ENCODE measurements around the gene PLAAT2. TPM values are rescaled to one million over a fixed set of nuclear protein-coding genes. Genes with fewer than 3 reads are reported as not detected.

PLAAT2 gene
- total and polyA plus RNA-seq, 2 of the 13 experiments (the other 11 are each of a cell fraction or from before 2014, with no cell fraction given): 0.22 TPM; not detected in 1

- CTCF ChIA-PET (ENCODE audit: low intra/inter-chr PET ratio, low total read pairs): interaction anchor here (1.7 kb wide), 1 partner anchor 28 kb away, joined by 21 read pairs; no protein-coding TSS in a partner anchor
- POLR2A ChIA-PET: no interaction called here
- H3K27ac ChIP-seq (ENCODE audit: extremely low read length, insufficient read depth, low read length): no peak overlapping the region
- H3K36me3 ChIP-seq (replicated peaks in 1 of 2; ENCODE audit: control insufficient read depth in 1 of 2, insufficient read depth in 2 of 2, low read length in 2 of 2): no peaks in the 10 kb centered on the region
- WGBS (ENCODE audit: low lambda C conversion rate): 37% methylated on average over 2 of the region's 2 CpGs
- H3K27me3 ChIP-seq (ENCODE audit: control insufficient read depth in 1 of 2, insufficient read depth in 2 of 2, low read length in 2 of 2): peaks cover 5 to 33% of the 10 kb centered on the region in 2 experiments; a peak in 4 of 5 replicates
- FAIRE-seq (no peak), DNase-seq (ENCODE audit: low spot score) (no peak), ATAC-seq (no peak)
- no peak overlapping the region for H2AFZ ChIP-seq (ENCODE audit: low read length)
- H3K4me2 ChIP-seq (ENCODE audit: low read depth, low read length): no peak overlapping the region
- no peaks in the 10 kb centered on the region for H3K4me1 ChIP-seq (ENCODE audit: insufficient read depth, low read length)
- intact Hi-C loops (cut with micrococcal nuclease; ENCODE audit: unreplicated experiment) (no loop called here), in situ Hi-C loops (cut with HindIII; ENCODE audit: extremely low pct_ligation_motif_present, low pct_unique_long_range_greater_than_20kb) (no loop called here)
- TF ChIP-seq BRD4 (CRISPR knock-in tag; IDR thresholded peaks at IDR 0.05): no peak
- H3K79me2 ChIP-seq (ENCODE audit: insufficient read depth, low read length): no peaks in the 10 kb centered on the region
- no peaks in the 10 kb centered on the region for H4K20me1 ChIP-seq (ENCODE audit: insufficient read depth, low read length)
- H3K9me3 ChIP-seq (ENCODE audit: low read length): no peaks in the 10 kb centered on the region
- no peak overlapping the region for H3K4me3 ChIP-seq (replicated peaks in 1 of 3; ENCODE audit: insufficient read depth in 1 of 3, low read depth in 2 of 3, low read length in 3 of 3)
- no peak overlapping the region for H3K9ac ChIP-seq (ENCODE audit: insufficient read depth, low read depth, low read length)
- BruUV-seq (replicated peaks): no TSS peak
These were observed 55.7 kb downstream of the PLAAT2 start for GRCh38 chr11:63507511-63507910.

GRCh38 chr11:63506876-63507275 is 56.3 kb downstream of the PLAAT2 start:
- POLR2A ChIA-PET: no interaction called here
- H3K27ac ChIP-seq (ENCODE audit: extremely low read length, insufficient read depth, low read length): no peak overlapping the region

More at GRCh38 chr11:63506876-63507275, 56.3 kb downstream of the PLAAT2 start:
- H2AFZ ChIP-seq (ENCODE audit: low read length): no peak overlapping the region
- 100% methylated on average over 1 of the region's 2 CpGs for WGBS (ENCODE audit: low lambda C conversion rate)
- no peak for TF ChIP-seq ZNF3 (CRISPR knock-in tag; IDR thresholded peaks at IDR 0.05)
- TF ChIP-seq ZNF577 (CRISPR knock-in tag; IDR thresholded peaks at IDR 0.05; ENCODE audit: borderline replicate concordance, low read depth): no peak
- TF ChIP-seq GPBP1L1 (CRISPR knock-in tag; IDR thresholded peaks at IDR 0.05): no peak
- ATAC-seq (no peak), FAIRE-seq (no peak), DNase-seq (ENCODE audit: low spot score) (no peak)
- H3K4me1 ChIP-seq (ENCODE audit: insufficient read depth, low read length): no peaks in the 10 kb centered on the region
- in situ Hi-C loops (cut with HindIII; ENCODE audit: extremely low pct_ligation_motif_present, low pct_unique_long_range_greater_than_20kb): no loop called here
- H3K36me3 ChIP-seq (replicated peaks in 1 of 2; ENCODE audit: control insufficient read depth in 1 of 2, insufficient read depth in 2 of 2, low read length in 2 of 2): no peaks in the 10 kb centered on the region
- H3K9me3 ChIP-seq (ENCODE audit: low read length): no peaks in the 10 kb centered on the region
- no TSS peak for BruUV-seq (replicated peaks)
- H4K20me1 ChIP-seq (ENCODE audit: insufficient read depth, low read length): no peaks in the 10 kb centered on the region
- intact Hi-C loops (cut with micrococcal nuclease; ENCODE audit: unreplicated experiment): no loop called here
- H3K4me3 ChIP-seq (replicated peaks in 1 of 3; ENCODE audit: insufficient read depth in 1 of 3, low read depth in 2 of 3, low read length in 3 of 3): no peak overlapping the region
- CTCF ChIA-PET (ENCODE audit: low intra/inter-chr PET ratio, low total read pairs): no interaction called here
- H3K27me3 ChIP-seq (ENCODE audit: control insufficient read depth in 1 of 2, insufficient read depth in 2 of 2, low read length in 2 of 2): peaks cover 4 to 33% of the 10 kb centered on the region in 2 experiments; a peak in 4 of 5 replicates
- H3K4me2 ChIP-seq (ENCODE audit: low read depth, low read length): no peak overlapping the region
- H3K9ac ChIP-seq (ENCODE audit: insufficient read depth, low read depth, low read length): no peak overlapping the region
- H3K79me2 ChIP-seq (ENCODE audit: insufficient read depth, low read length): no peaks in the 10 kb centered on the region
